Adrenal gland (tissue), 5 donors: ENCODE data around the gene C11orf86.

ENCODE experiments used
- CTCF ChIP-seq, 6 experiments: fragments of 450-650 bp in 4 of 6; fragments of 200-600 bp in 2 of 6; sonication (generic) in 1 of 6; IDR thresholded peaks; 1 replicate in 5 of 6; 2 replicates in 1 of 6; pipeline versions ENCODE4 v1.5.1 to v1.8.0; 2016 to 2021; ENCODE audit warnings: antibody characterized with exemption in 6 of 6, mild to moderate bottlenecking in 2 of 6, moderate library complexity in 1 of 6
- POLR2A ChIP-seq, 2 donors: fragments of 450-650 bp; IDR thresholded peaks; one replicate each; pipeline ENCODE4 v1.6.1; 2017; ENCODE audit warnings: antibody characterized with exemption in 2 of 2, mild to moderate bottlenecking in 2 of 2, moderate library complexity in 1 of 2
- donor health status: DM: no; HTN: no; CAD: no.

DNA sequence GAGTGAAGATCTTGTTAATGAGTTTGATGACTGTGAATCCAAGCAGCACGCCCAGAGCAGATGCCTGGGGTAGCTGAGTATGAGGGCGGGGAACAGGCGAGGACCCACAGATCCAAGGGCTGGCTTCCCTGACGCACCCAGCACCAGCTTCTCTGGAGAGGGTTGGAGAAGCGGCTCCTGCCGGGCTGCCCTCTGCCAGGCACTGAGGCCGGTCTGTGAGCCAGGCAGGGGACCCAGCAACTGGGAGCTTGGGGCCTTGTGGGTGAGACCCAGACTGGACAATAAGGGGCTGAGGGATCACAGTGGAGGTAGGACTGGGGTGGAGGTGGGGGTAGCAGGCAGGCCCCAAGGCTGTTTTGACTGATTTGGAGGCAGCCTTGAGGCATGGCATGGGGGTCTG, 39.2 kb downstream of the C11orf86 start:
- TF ChIP-seq CTCF (IDR thresholded peaks at IDR 0.05) (no peak), POLR2A (IDR thresholded peaks at IDR 0.05) (no peak)
